Testis (tissue), 3 donors: ENCODE results near the gene SACM1L. TPM values are rescaled to one million over a fixed set of nuclear protein-coding genes. Genes with fewer than 3 reads are reported as not detected.

ENCODE experiments used
- DNase-seq: peaks from one replicate; pipeline ENCODE4 v3.0.0-alpha.2; 2019
- H3K27ac ChIP-seq, 2 donors: fragments of 200-600 bp; sonication (generic); one replicate each; pipeline ENCODE4 v1.5.1; 2019
- H3K27me3 ChIP-seq: fragments of 200-600 bp; sonication (generic); one replicate; pipeline ENCODE4 v1.5.1; 2019
- H3K36me3 ChIP-seq: fragments of 200-600 bp; sonication (generic); one replicate; pipeline ENCODE4 v1.5.1; 2017; ENCODE audit warnings: low read depth; ENCODE audit errors: missing control alignments
- H3K4me1 ChIP-seq: fragments of 200-600 bp; sonication (generic); one replicate; pipeline ENCODE4 v1.5.1; 2019
- H3K4me3 ChIP-seq, 2 donors: fragments of 200-600 bp; sonication (generic); one replicate each; pipeline ENCODE4 v1.5.1; 2017 to 2019
- H3K9me3 ChIP-seq: fragments of 200-600 bp; sonication (generic); one replicate; pipeline ENCODE4 v1.5.1; 2017
- CTCF ChIP-seq, 3 experiments: fragments of 450-650 bp in 2 of 3; fragments of 200-600 bp in 1 of 3; sonication (generic) in 1 of 3; IDR thresholded peaks; one replicate each; pipeline ENCODE4 v1.5.1; 2016 to 2019; ENCODE audit warnings: antibody characterized with exemption in 3 of 3, mild to moderate bottlenecking in 2 of 3, moderate library complexity in 1 of 3
- POLR2A ChIP-seq: fragments of 450-650 bp; IDR thresholded peaks from one replicate; pipeline ENCODE4 v1.6.1; 2017; ENCODE audit warnings: antibody characterized with exemption, mild to moderate bottlenecking, moderate library complexity
- WGBS, 2 donors: methylation state at CpG; one replicate each; pipeline ENCODE4 v1.1.5; 2018; 5-methylcytosine and 5-hydroxymethylcytosine counted together
- intact Hi-C: fragments of 100-400 bp; cut with DNase I; formaldehyde crosslinking; loops from one replicate; pipeline ENCODE4 v1.15.1; 2023; ENCODE audit warnings: low total_unique reads
- polyA plus RNA-seq: library from polyadenylated mRNA; stranded (reverse); fragments of 350-450 nt; fragmentation: Illumina TruSeq; extraction: RNeasy Lipid Tissue Mini Kit (QIAGEN cat#74804); gene quantifications from one replicate; pipeline ENCODE4 v1.2.3, GENCODE V29; 2014; ENCODE audit warnings: low read depth, low replicate concordance; ENCODE audit not compliant: insufficient read depth
- total RNA-seq, 2 donors: library from RNA; depleted of rRNA; stranded (reverse); fragments of >200 nt; gene quantifications; one replicate each; pipeline ENCODE4 v1.2.3, GENCODE V29; 2016

Gene SACM1L
- total and polyA plus RNA-seq, 3 donors from 2014 or later: 25.9 to 60.1 (median 48.3) TPM

DNA sequence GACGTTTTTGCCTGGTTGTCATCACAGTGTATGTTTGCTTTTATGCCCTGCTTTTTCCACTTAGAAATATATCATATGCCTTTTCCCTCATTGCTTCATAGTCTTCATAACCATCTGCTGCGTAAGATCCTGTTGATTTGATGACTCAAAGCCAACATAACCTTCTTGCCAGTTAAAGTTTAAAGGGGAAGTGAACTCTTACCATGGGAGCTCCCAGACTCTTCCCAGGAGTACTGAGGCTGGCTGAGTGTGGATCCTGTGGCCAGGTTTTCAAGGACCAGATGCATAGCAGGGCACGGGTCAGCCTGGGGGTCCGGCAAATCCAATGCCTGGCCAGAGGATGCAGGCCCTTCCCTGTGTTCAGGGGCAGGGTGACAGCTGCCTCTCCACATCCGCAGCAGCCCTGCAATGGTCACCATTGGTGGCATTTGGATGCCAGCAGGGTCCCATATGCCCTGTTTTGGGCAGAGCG, 42.0 kb upstream of the SACM1L start:
- Histone ChIP-seq H3K4me3 (no peak overlapping the region), H3K36me3 (no peaks in the 10 kb centered on the region), H3K27me3 (no peaks in the 10 kb centered on the region), H3K4me1 (no peaks in the 10 kb centered on the region), H3K27ac (no peak overlapping the region), H3K9me3 (no peaks in the 10 kb centered on the region)
- DNase-seq: no peak
- WGBS, 2 donors: 79 to 81% methylated on average over 6 of the region's 6 CpGs
- no peak for TF ChIP-seq POLR2A
- no peak for TF ChIP-seq CTCF (IDR thresholded peaks at IDR 0.05)
- intact Hi-C loops: no loop called here

DNA sequence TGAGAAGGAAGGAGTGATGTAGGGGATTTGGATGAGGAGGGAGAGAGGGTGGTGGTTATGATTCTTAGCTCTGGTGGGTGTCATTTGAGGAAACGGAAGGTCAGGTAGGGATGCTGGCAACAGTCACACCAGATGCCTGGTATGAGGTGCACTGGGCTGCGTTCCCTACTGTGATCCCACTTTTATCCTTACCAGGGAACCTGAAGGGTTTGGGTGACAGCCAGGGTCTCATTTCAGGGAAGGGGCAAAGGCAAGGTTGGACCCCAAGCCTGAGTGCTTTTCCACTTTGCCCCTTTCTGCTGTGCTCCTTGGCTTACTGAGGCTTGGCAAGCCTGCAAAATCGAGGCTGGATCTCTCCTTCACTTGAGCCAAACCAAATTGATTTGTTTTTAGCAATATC, 36.0 kb upstream of the SACM1L start:
- Histone ChIP-seq H3K4me3 (no peak overlapping the region), H3K27me3 (no peaks in the 10 kb centered on the region), H3K27ac (no peak overlapping the region), H3K36me3 (no peaks in the 10 kb centered on the region), H3K9me3 (no peaks in the 10 kb centered on the region), H3K4me1 (peaks cover 2% of the 10 kb centered on the region)
- WGBS, 2 donors: 77 to 79% methylated on average over 3 of the region's 3 CpGs
- intact Hi-C loops: no loop called here
- no peak for TF ChIP-seq CTCF (IDR thresholded peaks at IDR 0.05)
- TF ChIP-seq POLR2A: no peak
- DNase-seq: no peak

DNA sequence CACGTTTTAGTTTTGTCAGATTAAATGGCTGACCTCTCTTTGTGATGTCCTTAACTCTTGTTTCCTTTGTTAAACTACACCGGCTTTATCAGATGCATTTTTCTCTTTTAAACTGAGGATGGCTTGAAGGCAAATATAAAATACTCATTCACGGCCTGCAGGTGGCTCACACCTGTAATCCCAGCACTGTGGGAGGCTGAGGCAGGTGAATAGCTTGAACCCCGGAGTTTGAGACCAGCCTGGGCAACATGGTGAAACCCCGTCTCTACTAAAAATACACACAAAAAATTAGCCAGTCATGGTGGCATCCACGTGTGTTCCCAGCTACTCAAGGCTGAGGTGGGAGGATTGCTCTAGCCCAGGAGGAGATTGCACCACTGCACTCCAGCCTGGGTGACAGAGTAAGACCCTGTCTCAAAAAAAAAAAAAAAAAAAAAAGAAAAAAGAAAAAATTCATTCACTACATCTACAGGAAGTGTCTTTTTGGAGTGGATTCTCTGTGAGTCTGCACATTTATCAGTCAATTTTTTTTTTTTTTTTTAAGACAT, 34.7 kb upstream of the SACM1L start:
- intact Hi-C loops: no loop called here
- peaks cover 2% of the 10 kb centered on the region for H3K4me1 ChIP-seq
- TF ChIP-seq CTCF (IDR thresholded peaks at IDR 0.05): no peak
- no peak for TF ChIP-seq POLR2A
- no peak overlapping the region for H3K4me3 ChIP-seq
- H3K27me3 ChIP-seq: no peaks in the 10 kb centered on the region
- 62 to 73% methylated on average over 5 to 6 of the region's 6 CpGs for WGBS, 2 donors
- H3K27ac ChIP-seq: no peak overlapping the region
- DNase-seq: no peak
- H3K36me3 ChIP-seq: no peaks in the 10 kb centered on the region
- no peaks in the 10 kb centered on the region for H3K9me3 ChIP-seq

GRCh38 chr3:45655906-45656305, 33.3 kb upstream of the SACM1L start:
- TF ChIP-seq CTCF (IDR thresholded peaks at IDR 0.05) (no peak), POLR2A (no peak)
- intact Hi-C loops: loop anchor here (5.0 kb wide), 2 partner anchors 64 to 144 kb away; partner anchors contain the start of gene LIMD1
- H3K27ac ChIP-seq: no peak overlapping the region
- H3K4me1 ChIP-seq: peaks cover 2% of the 10 kb centered on the region
- 61 to 75% methylated on average over 2 of the region's 2 CpGs for WGBS, 2 donors
- DNase-seq: no peak
- H3K36me3 ChIP-seq: no peaks in the 10 kb centered on the region
- no peaks in the 10 kb centered on the region for H3K27me3 ChIP-seq
- H3K9me3 ChIP-seq: no peaks in the 10 kb centered on the region
- no peak overlapping the region for H3K4me3 ChIP-seq
